OCI-LY7 (cell line): ENCODE data around the gene GOLGA3. TPM values are rescaled to one million over a fixed set of nuclear protein-coding genes. Genes with fewer than 3 reads are reported as not detected.
"Not testable (repeated sequence)": the region's sequence is repeated elsewhere in the genome, so short reads cannot be mapped to it uniquely, and the experiment has no call there.

Experiments
- BruUV-seq: library from RNA; stranded (reverse); fragments of 400-500 nt; replicated peaks from 2 replicates; lab custom pipeline; 2021; lab: Mats Ljungman, UMichigan
- CTCF ChIA-PET: fragments of 300-600 bp; sonication (Branson Sonifier 250); formaldehyde crosslinking; loops from one replicate; lab custom pipeline; 2022; ENCODE audit warnings: antibody characterized with exemption; ENCODE audit not compliant: unreplicated experiment; lab: Charles Lee
- POLR2A ChIA-PET: fragments of 300-600 bp; sonication (Branson Sonifier 250); formaldehyde crosslinking; loops from one replicate; lab custom pipeline; 2022; ENCODE audit warnings: antibody characterized with exemption; lab: Charles Lee
- DNase-seq: peaks from one replicate; pipeline ENCODE4 v3.0.0-alpha.2; 2015; ENCODE audit warnings: low spot score
- H2AFZ ChIP-seq: fragments of 200-600 bp; sonication (generic), shearing (Covaris generic); 2 replicates; pipeline ENCODE4 v1.6.1; 2014; ENCODE audit warnings: mild to moderate bottlenecking, antibody characterized with exemption, low read length, moderate library complexity
- H3K27ac ChIP-seq: fragments of 200-600 bp; sonication (generic); 2 replicates; pipeline ENCODE4 v1.5.1; 2014; ENCODE audit warnings: mixed run types, low read depth, mild to moderate bottlenecking, moderate library complexity, low read length, inconsistent platforms; ENCODE audit not compliant: poor library complexity, severe bottlenecking
- H3K36me3 ChIP-seq: fragments of 200-600 bp; sonication (generic); 2 replicates; pipeline ENCODE4 v1.6.1; 2014; ENCODE audit warnings: mild to moderate bottlenecking, antibody characterized with exemption, low read length, moderate library complexity, mixed read lengths; ENCODE audit not compliant: insufficient read depth
- H3K4me1 ChIP-seq: fragments of 200-600 bp; sonication (generic); 2 replicates; pipeline ENCODE4 v1.5.1; 2014; ENCODE audit warnings: mild to moderate bottlenecking, low read length; ENCODE audit not compliant: insufficient read depth, poor library complexity, severe bottlenecking
- H3K4me2 ChIP-seq: fragments of 200-600 bp; sonication (generic); 2 replicates; pipeline ENCODE4 v1.6.1; 2014; ENCODE audit warnings: mild to moderate bottlenecking, low read length
- H3K4me3 ChIP-seq: fragments of 200-600 bp; sonication (generic); 2 replicates; pipeline ENCODE4 v1.5.1; 2014; ENCODE audit warnings: mild to moderate bottlenecking, low read depth, low read length; ENCODE audit not compliant: poor library complexity, severe bottlenecking
- H3K79me2 ChIP-seq: fragments of 200-600 bp; sonication (generic); 2 replicates; pipeline ENCODE4 v1.6.1; 2016; ENCODE audit warnings: low read depth, mild to moderate bottlenecking, low read length, moderate library complexity, mixed read lengths; ENCODE audit not compliant: insufficient read depth
- H3K9me2 ChIP-seq: fragments of 200-600 bp; sonication (generic); 2 replicates; pipeline ENCODE4 v1.6.1; 2016; ENCODE audit warnings: mild to moderate bottlenecking, low read length, mixed read lengths; ENCODE audit not compliant: insufficient read depth
- H3K9me3 ChIP-seq: fragments of 200-600 bp; sonication (generic); 2 replicates; pipeline ENCODE4 v1.6.1; 2014; ENCODE audit warnings: mild to moderate bottlenecking, mixed run types, low read length, mixed read lengths
- H4K20me1 ChIP-seq: fragments of 200-600 bp; sonication (generic); 2 replicates; pipeline ENCODE4 v1.6.1; 2014; ENCODE audit warnings: mild to moderate bottlenecking, antibody characterized with exemption, low read length, moderate library complexity, mixed read lengths; ENCODE audit not compliant: insufficient read depth
- CTCF ChIP-seq: fragments of 200-600 bp; sonication (generic); conservative IDR thresholded peaks from 2 replicates; pipeline ENCODE4 v1.5.1; 2014; ENCODE audit warnings: mild to moderate bottlenecking, antibody characterized with exemption, low read length, moderate library complexity, mixed read lengths
- EZH2phosphoT487 ChIP-seq: fragments of 200-600 bp; sonication (generic); IDR thresholded peaks from 2 replicates; pipeline ENCODE4 v1.6.1; 2018; ENCODE audit warnings: low read depth, borderline replicate concordance, mild to moderate bottlenecking, mixed run types, antibody characterized with exemption, low read length, moderate library complexity, mixed read lengths
- intact Hi-C: fragments of 100-400 bp; cut with micrococcal nuclease; formaldehyde crosslinking; loops from one replicate; pipeline ENCODE4 v1.10.0; 2022; ENCODE audit not compliant: unreplicated experiment
- total RNA-seq, 2 experiments: library from RNA; depleted of rRNA in 1 of 2; stranded (reverse); fragments of >200 nt in 1 of 2; shearing (Covaris generic) in 1 of 2; gene quantifications; 2 replicates each; pipeline ENCODE4 v1.2.3, GENCODE V29; 2014 to 2022

GOLGA3 gene
- total RNA-seq, 2 experiments from 2014 or later = 51.2 to 77.9 TPM

GRCh38 chr12:132809391-132809790, 19.3 kb downstream of the GOLGA3 start:
- H3K9me3 ChIP-seq, H2AFZ ChIP-seq, intact Hi-C loops, BruUV-seq, H4K20me1 ChIP-seq, H3K9me2 ChIP-seq, CTCF ChIA-PET, H3K4me3 ChIP-seq, H3K4me2 ChIP-seq, H3K4me1 ChIP-seq, POLR2A ChIA-PET, H3K27ac ChIP-seq: not testable (repeated sequence)
- peak; percentile 48; the same call in 1 of the 2 replicates for TF ChIP-seq CTCF
- peak; percentile 42 for DNase-seq
- Histone ChIP-seq H3K79me2 (peaks cover 11% of the 10 kb centered on the region; the same call in 1 of the 2 replicates), H3K36me3 (peaks cover 74% of the 10 kb centered on the region)

DNA sequence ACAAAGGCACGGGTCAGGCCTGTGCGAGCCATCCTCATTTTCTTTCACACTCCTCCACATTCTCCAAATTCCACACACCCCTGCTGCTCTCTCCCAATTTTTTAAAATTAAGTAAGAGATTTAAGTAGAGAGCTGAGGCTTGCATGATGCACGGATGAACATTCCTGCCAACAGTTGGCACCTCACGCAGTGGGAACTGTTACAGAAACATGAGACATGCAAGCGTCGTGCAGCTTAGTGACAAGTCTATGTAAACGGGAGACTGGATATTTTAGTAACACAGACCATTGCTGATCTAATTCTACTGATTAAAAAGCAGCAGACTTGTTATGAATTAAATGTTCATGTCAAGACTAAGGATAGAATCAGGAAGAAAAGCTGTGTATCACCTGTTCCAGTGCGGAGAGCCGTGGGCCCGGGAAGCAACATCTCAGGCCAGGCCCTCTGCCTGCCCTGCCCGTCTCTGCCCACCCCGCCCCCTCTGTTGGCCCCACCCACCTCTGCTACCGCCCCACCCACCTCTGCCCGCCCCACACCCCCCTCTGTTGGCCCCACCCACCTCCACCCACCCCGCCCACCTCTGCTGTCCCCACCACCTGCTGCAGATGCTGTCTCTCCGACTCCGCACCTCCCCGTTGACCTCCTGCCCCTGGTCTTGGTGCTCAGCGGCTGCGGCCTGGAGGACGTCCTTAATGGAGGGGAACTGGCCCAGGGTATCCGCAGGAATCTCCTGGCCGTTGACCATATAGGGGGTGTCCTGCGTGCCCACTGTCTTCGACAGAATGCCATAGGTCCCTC, 21.2 kb downstream of the GOLGA3 start:
- Histone ChIP-seq H3K27ac (no peak overlapping the region), H3K4me1 (no peaks in the 10 kb centered on the region), H3K4me3 (no peak overlapping the region), H2AFZ (no peak overlapping the region), H3K79me2 (peaks cover 11% of the 10 kb centered on the region; the same call in 1 of the 2 replicates), H3K9me3 (no peaks in the 10 kb centered on the region), H4K20me1 (no peaks in the 10 kb centered on the region), H3K9me2 (no peaks in the 10 kb centered on the region), H3K4me2 (no peak overlapping the region), H3K36me3 (peaks cover 76% of the 10 kb centered on the region)
- intact Hi-C loops = no loop called here
- no TSS peak for BruUV-seq
- POLR2A ChIA-PET = no interaction called here
- peak; percentile 12 for DNase-seq
- CTCF ChIA-PET = no interaction called here
- no peak for TF ChIP-seq EZH2phosphoT487
- TF ChIP-seq CTCF = no peak

DNA sequence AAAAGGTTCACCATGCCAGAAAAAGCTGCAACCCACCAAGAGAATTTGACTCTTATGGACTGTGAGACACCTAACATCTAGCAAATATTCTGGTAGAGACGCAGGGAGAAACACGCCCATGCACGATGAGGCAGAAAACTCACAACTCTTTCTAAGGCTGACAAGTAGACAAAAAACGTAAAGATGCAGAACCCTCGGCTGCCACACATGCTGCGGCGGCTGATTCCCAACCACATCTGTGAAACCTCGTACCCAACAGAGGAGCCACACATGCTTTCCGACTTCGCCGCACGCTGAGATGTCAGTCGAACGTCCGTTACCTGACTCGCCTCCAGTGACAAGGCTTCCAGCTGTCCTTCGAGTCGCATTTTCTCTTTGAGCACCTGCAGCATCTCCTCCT, 21.8 kb downstream of the GOLGA3 start:
- intact Hi-C loops = no loop called here

More for the DNA sequence above, 21.8 kb downstream of the GOLGA3 start:
- Histone ChIP-seq H3K4me3 (no peak overlapping the region), H3K4me2 (no peak overlapping the region), H4K20me1 (no peaks in the 10 kb centered on the region), H2AFZ (no peak overlapping the region), H3K36me3 (peaks cover 76% of the 10 kb centered on the region), H3K27ac (no peak overlapping the region), H3K79me2 (peaks cover 11% of the 10 kb centered on the region; the same call in 1 of the 2 replicates), H3K9me3 (no peaks in the 10 kb centered on the region), H3K9me2 (no peaks in the 10 kb centered on the region), H3K4me1 (no peaks in the 10 kb centered on the region)
- DNase-seq = no peak
- ChIA-PET POLR2A (no interaction called here), CTCF (no interaction called here)
- BruUV-seq = no TSS peak
- TF ChIP-seq EZH2phosphoT487 (no peak), CTCF (no peak)
